Gastrocnemius medialis (tissue), 4 donors: ENCODE results near the gene PIBF1. TPM values are rescaled to one million over a fixed set of nuclear protein-coding genes. Genes with fewer than 3 reads are reported as not detected.
"Not testable (repeated sequence)": the region's sequence is repeated elsewhere in the genome, so short reads cannot be mapped to it uniquely, and the experiment has no call there.

Experiments
- ATAC-seq, 2 donors: fragments of 150-250 bp; one replicate each; pipeline ENCODE4 v1.9.1; 2016
- DNase-seq, 2 donors: peaks; one replicate each; pipeline ENCODE4 v3.0.0-alpha.2; 2019
- H3K27ac ChIP-seq, 4 donors: fragments of 200-600 bp; sonication (generic); 1 replicate in 1 of 4; 2 replicates in 3 of 4; pipeline ENCODE4 v1.5.1; 2016 to 2018; ENCODE audit warnings: mild to moderate bottlenecking in 2 of 4, moderate library complexity in 1 of 4
- H3K27me3 ChIP-seq, 3 donors: fragments of 200-600 bp; sonication (generic) in 2 of 3; 1 replicate in 1 of 3; 2 replicates in 2 of 3; pipeline versions ENCODE4 v1.5.1 to v1.6.0; 2016 to 2019; ENCODE audit warnings: mild to moderate bottlenecking in 1 of 3, moderate library complexity in 1 of 3
- H3K36me3 ChIP-seq, 2 donors: fragments of 200-600 bp; sonication (generic) in 1 of 2; one replicate each; pipeline ENCODE4 v1.5.1; 2017 to 2018
- H3K4me1 ChIP-seq, 2 donors: fragments of 200-600 bp; sonication (generic) in 1 of 2; one replicate each; pipeline ENCODE4 v1.5.1; 2016 to 2017; ENCODE audit warnings: mild to moderate bottlenecking in 2 of 2
- H3K4me3 ChIP-seq, 4 donors: fragments of 200-600 bp; sonication (generic) in 3 of 4; 1 replicate in 1 of 4; 2 replicates in 3 of 4; pipeline ENCODE4 v1.5.1; 2016 to 2019; ENCODE audit warnings: mild to moderate bottlenecking in 2 of 4
- H3K9me3 ChIP-seq, 3 donors: fragments of 200-600 bp; sonication (generic) in 2 of 3; 1 replicate in 1 of 3; 2 replicates in 2 of 3; pipeline ENCODE4 v1.5.1; 2016 to 2019
- CTCF ChIP-seq, 5 experiments: fragments of 450-650 bp in 3 of 5; fragments of 200-600 bp in 2 of 5; sonication (generic) in 2 of 5; IDR thresholded peaks in 4 of 5; conservative IDR thresholded peaks in 1 of 5; 1 replicate in 4 of 5; 2 replicates in 1 of 5; pipeline ENCODE4 v1.5.1; 2016 to 2019; ENCODE audit warnings: antibody characterized with exemption in 5 of 5, mild to moderate bottlenecking in 3 of 5, moderate library complexity in 3 of 5
- POLR2A ChIP-seq, 2 donors: fragments of 450-650 bp; IDR thresholded peaks; one replicate each; pipeline ENCODE4 v1.6.1; 2017; ENCODE audit warnings: antibody characterized with exemption in 2 of 2, mild to moderate bottlenecking in 2 of 2, moderate library complexity in 2 of 2
- in situ Hi-C, 4 donors: fragments of 200-750 bp; cut with MboI; loops; one replicate each; pipeline versions ENCODE4 v1.15.0 to v1.8.0; 2017; ENCODE audit warnings: low sequenced_read_pairs in 4 of 4
- intact Hi-C: fragments of 100-400 bp; cut with DNase I; formaldehyde crosslinking; loops from one replicate; pipeline ENCODE4 v1.15.1; 2023; ENCODE audit warnings: low total_unique reads
- total RNA-seq, 4 donors: library from RNA; depleted of rRNA; stranded (reverse); fragments of >200 nt; gene quantifications; one replicate each; pipeline versions ENCODE4 v1.1.0 to v1.2.3, GENCODE V29; 2016

PIBF1 gene
- total RNA-seq, 4 donors from 2014 or later: 5.3 to 10.0 (median 7.4) TPM

- H3K27ac ChIP-seq: no peak overlapping the region
- TF ChIP-seq CTCF (IDR thresholded peaks at IDR 0.05 in 4 of 5, conservative IDR thresholded peaks at IDR 0.05 in 1 of 5) (no peak), POLR2A (IDR thresholded peaks at IDR 0.05) (no peak)
- peaks cover 3 to 36% of the 10 kb centered on the region in 2 donors for H3K36me3 ChIP-seq
- no peaks in the 10 kb centered on the region for H3K9me3 ChIP-seq
- ATAC-seq (no peak), DNase-seq (no peak)
- intact Hi-C loops: no loop called here
- H3K4me1 ChIP-seq: no peaks in the 10 kb centered on the region
- H3K27me3 ChIP-seq: no peaks in the 10 kb centered on the region
- H3K4me3 ChIP-seq: no peak overlapping the region
- in situ Hi-C loops: no loop called here
Measured at GRCh38 chr13:72792640-72793039, 10.7 kb downstream of the PIBF1 start.

- in situ Hi-C loops: no loop called here
- no peak for ATAC-seq
Measured at GRCh38 chr13:72798817-72799216, 16.9 kb downstream of the PIBF1 start.

DNA sequence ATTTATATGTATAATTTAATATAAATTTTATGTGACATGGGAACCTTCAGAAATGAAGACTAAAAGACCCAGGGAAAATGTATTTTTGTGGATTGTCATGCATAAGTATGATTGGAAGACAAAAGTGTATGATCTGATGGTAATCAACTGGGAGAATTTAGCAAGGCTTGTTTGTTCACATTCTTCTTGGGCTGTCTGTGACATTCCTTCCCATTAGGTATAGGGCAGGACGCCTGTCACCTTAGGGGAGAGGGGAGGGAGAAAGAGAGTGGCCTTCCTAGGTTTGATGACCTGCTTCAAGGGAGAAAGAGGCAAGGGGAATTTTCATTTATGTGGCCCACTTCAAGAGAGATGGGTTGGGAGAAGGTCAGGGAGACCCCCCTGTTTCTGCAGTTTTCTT lies 22.4 kb downstream of the PIBF1 start:
- Histone ChIP-seq H3K4me1 (no peaks in the 10 kb centered on the region), H3K9me3 (no peaks in the 10 kb centered on the region), H3K27me3 (no peaks in the 10 kb centered on the region), H3K4me3 (no peak overlapping the region), H3K36me3 (peaks cover 0 to 8% of the 10 kb centered on the region in 2 donors), H3K27ac (no peak overlapping the region)
- no peak for TF ChIP-seq POLR2A (IDR thresholded peaks at IDR 0.05)
- DNase-seq: no peak
- intact Hi-C loops (no loop called here), in situ Hi-C loops (loop anchor here (25.0 kb wide), 2 partner anchors 258 to 908 kb away; partner anchors contain the start of gene KLF5 (in 1 of the 4))
- no peak for ATAC-seq

More at GRCh38 chr13:72798817-72799216, 16.9 kb downstream of the PIBF1 start:
- Histone ChIP-seq H3K4me1 (no peaks in the 10 kb centered on the region), H3K9me3 (no peaks in the 10 kb centered on the region), H3K4me3 (no peak overlapping the region), H3K27me3 (no peaks in the 10 kb centered on the region), H3K36me3 (peaks cover 0 to 42% of the 10 kb centered on the region in 2 donors), H3K27ac (no peak overlapping the region)
- DNase-seq: no peak
- no peak for TF ChIP-seq CTCF (IDR thresholded peaks at IDR 0.05 in 4 of 5, conservative IDR thresholded peaks at IDR 0.05 in 1 of 5)
- no peak for TF ChIP-seq POLR2A (IDR thresholded peaks at IDR 0.05)
- intact Hi-C loops: no loop called here

DNA sequence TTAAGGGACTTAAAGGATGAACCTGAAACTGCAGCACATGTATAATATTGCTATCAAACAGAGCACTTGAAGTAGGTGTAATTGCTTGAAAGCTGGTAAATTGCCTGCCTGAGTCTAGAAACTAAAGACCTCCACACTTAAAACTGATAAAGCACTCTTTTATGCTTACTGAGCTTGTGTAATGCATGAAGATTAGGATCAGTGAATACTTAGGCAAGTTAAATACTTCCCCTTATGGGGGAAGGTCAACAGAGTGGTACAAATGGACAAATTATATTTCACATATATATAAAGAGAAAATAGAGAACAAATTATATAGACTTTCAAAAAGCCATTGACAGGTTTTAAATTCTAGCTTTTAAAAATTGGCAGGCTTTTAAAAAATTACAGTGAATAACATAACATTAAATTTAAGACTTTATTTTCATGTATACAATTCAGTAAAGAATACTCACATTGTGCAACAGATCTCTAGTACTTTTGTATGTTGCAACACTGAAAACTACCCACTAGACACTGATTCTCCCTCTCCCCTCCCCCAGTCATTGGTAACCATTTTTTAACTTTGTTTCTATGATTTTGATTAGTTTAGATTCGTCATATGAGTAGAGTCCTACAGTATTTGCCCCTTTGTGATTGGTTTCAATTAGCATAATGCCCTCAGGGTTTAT lies 23.9 kb downstream of the PIBF1 start:
- ATAC-seq: no peak
- in situ Hi-C loops (loop anchor here (25.0 kb wide), 2 partner anchors 256 to 906 kb away; partner anchors contain the start of gene KLF5 (in 1 of the 4)), intact Hi-C loops (no loop called here)
- peaks cover 0 to 8% of the 10 kb centered on the region in 2 donors for H3K36me3 ChIP-seq
- no peaks in the 10 kb centered on the region for H3K4me1 ChIP-seq
- no peak overlapping the region for H3K27ac ChIP-seq
- TF ChIP-seq POLR2A (IDR thresholded peaks at IDR 0.05): no peak
- no peak for TF ChIP-seq CTCF (IDR thresholded peaks at IDR 0.05 in 4 of 5, conservative IDR thresholded peaks at IDR 0.05 in 1 of 5)
- no peak overlapping the region for H3K4me3 ChIP-seq
- H3K27me3 ChIP-seq: no peaks in the 10 kb centered on the region
- H3K9me3 ChIP-seq: no peaks in the 10 kb centered on the region
- DNase-seq: no peak

DNA sequence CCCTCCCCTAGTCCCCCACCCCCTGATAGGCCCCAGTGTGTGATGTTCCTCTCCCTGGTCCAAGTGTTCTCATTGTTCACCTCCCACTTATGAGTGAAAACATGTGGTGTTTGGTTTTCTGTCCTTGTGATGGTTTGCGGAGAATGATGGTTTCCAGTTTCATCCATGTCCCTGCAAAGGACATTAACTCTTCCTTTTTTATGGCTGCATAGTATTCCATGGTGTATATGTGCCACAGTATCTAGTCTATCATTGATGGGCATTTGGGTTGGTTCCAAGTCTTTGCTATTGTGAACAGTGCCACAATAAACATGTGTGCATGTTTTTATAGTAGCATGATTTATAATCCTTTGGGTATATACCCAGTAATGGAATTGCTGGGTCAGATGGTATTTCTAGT lies 24.6 kb downstream of the PIBF1 start:
- ATAC-seq, H3K27me3 ChIP-seq, H3K9me3 ChIP-seq, H3K4me1 ChIP-seq, intact Hi-C loops, H3K27ac ChIP-seq, H3K4me3 ChIP-seq, DNase-seq, H3K36me3 ChIP-seq: not testable (repeated sequence)
- in situ Hi-C loops: loop anchor here (25.0 kb wide), 2 partner anchors 256 to 906 kb away; partner anchors contain the start of gene KLF5 (in 1 of the 4)
